GM23338 (cell line): Measurements from ENCODE around the gene SPANXD. TPM values are rescaled to one million over a fixed set of nuclear protein-coding genes. Genes with fewer than 3 reads are reported as not detected.
A peak's percentile ranks its signal among the peaks of the same experiment; 100 is the strongest.

Source experiments
- ATAC-seq: fragments of 200-7000 bp; cut with Tn5 transposase; 3 replicates; pipeline ENCODE4 v1.9.1; 2020
- DNase-seq: peaks from one replicate; pipeline ENCODE4 v3.0.0-alpha.2; 2015; ENCODE audit warnings: low spot score
- H2AFZ ChIP-seq: fragments of 200-600 bp; sonication (generic); 2 replicates; pipeline ENCODE4 v1.8.0; 2016; ENCODE audit warnings: antibody characterized with exemption, mild to moderate bottlenecking, moderate library complexity
- H3F3A ChIP-seq: fragments of 200-600 bp; sonication (generic); replicated peaks from 2 replicates; pipeline ENCODE4 v1.8.0; 2017; ENCODE audit warnings: antibody characterized with exemption, mixed run types, low read depth
- H3K27ac ChIP-seq: fragments of 200-600 bp; sonication (generic); 2 replicates; pipeline ENCODE4 v1.6.1; 2016; ENCODE audit warnings: low read depth
- H3K27me3 ChIP-seq: fragments of 200-600 bp; sonication (generic); 2 replicates; pipeline ENCODE4 v1.8.0; 2016; ENCODE audit warnings: mild to moderate bottlenecking, mixed run types, moderate library complexity; ENCODE audit not compliant: insufficient read depth
- H3K36me3 ChIP-seq: fragments of 200-600 bp; sonication (generic); 2 replicates; pipeline ENCODE4 v1.8.0; 2016; ENCODE audit warnings: mild to moderate bottlenecking; ENCODE audit not compliant: insufficient read depth
- H3K4me1 ChIP-seq: fragments of 200-600 bp; sonication (generic); 2 replicates; pipeline ENCODE4 v1.8.0; 2016; ENCODE audit warnings: mild to moderate bottlenecking, moderate library complexity; ENCODE audit not compliant: insufficient read depth
- H3K4me2 ChIP-seq: fragments of 200-600 bp; sonication (generic); 2 replicates; pipeline ENCODE4 v1.7.1; 2017; ENCODE audit warnings: mixed run types
- H3K4me3 ChIP-seq: fragments of 200-600 bp; sonication (generic); 2 replicates; pipeline ENCODE4 v1.6.1; 2016; ENCODE audit warnings: mixed run types
- H3K79me2 ChIP-seq: fragments of 200-600 bp; sonication (generic); replicated peaks from 2 replicates; pipeline ENCODE4 v1.8.0; 2017; ENCODE audit warnings: mild to moderate bottlenecking; ENCODE audit not compliant: insufficient read depth
- H3K9me2 ChIP-seq: fragments of 200-600 bp; sonication (generic); 2 replicates; pipeline ENCODE4 v1.8.0; 2017; ENCODE audit not compliant: insufficient read depth
- H4K20me1 ChIP-seq: fragments of 200-600 bp; sonication (generic); replicated peaks from 2 replicates; pipeline ENCODE4 v1.8.0; 2017; ENCODE audit warnings: mild to moderate bottlenecking; ENCODE audit not compliant: insufficient read depth
- H3K27ac Mint-ChIP-seq: 2 replicates; pipeline ENCODE4 v1.8.0; 2020; ENCODE audit warnings: inconsistent platforms, mild to moderate bottlenecking, moderate library complexity, mixed read lengths
- H3K27me3 Mint-ChIP-seq: 3 replicates; pipeline ENCODE4 v1.8.0; 2022; ENCODE audit warnings: low read depth, mild to moderate bottlenecking, moderate library complexity, mixed read lengths, inconsistent platforms; ENCODE audit not compliant: insufficient read depth, poor library complexity
- H3K36me3 Mint-ChIP-seq: 3 replicates; pipeline ENCODE4 v1.8.0; 2021; ENCODE audit warnings: low read depth, mild to moderate bottlenecking, inconsistent platforms, moderate library complexity, mixed read lengths
- H3K4me1 Mint-ChIP-seq: 3 replicates; pipeline ENCODE4 v1.8.0; 2020; ENCODE audit warnings: mild to moderate bottlenecking, inconsistent platforms, mixed read lengths
- H3K4me3 Mint-ChIP-seq: 3 replicates; pipeline ENCODE4 v1.8.0; 2021; ENCODE audit warnings: moderate library complexity, mild to moderate bottlenecking, inconsistent platforms, mixed read lengths
- H3K9me3 Mint-ChIP-seq: 3 replicates; pipeline ENCODE4 v1.8.0; 2020; ENCODE audit warnings: moderate library complexity, mild to moderate bottlenecking, inconsistent platforms, mixed read lengths
- CREB1 ChIP-seq: fragments of 250-450 bp; sonication (Bioruptor Pico); IDR thresholded peaks from 2 replicates; pipeline ENCODE4 v1.5.0; 2020; ENCODE audit warnings: low read depth, mild to moderate bottlenecking, moderate library complexity
- ETS1 ChIP-seq: IDR thresholded peaks from 2 replicates; pipeline ENCODE4 v1.6.1; 2016; ENCODE audit warnings: antibody characterized with exemption
- EZH2 ChIP-seq: fragments of 200-600 bp; sonication (generic); IDR thresholded peaks from one replicate; pipeline ENCODE4 v1.8.0; 2017; ENCODE audit warnings: antibody characterized with exemption, mild to moderate bottlenecking, low read depth; ENCODE audit not compliant: unreplicated experiment
- EZH2phosphoT487 ChIP-seq: fragments of 200-600 bp; sonication (generic); IDR thresholded peaks from one replicate; pipeline ENCODE4 v1.8.1; 2018; ENCODE audit warnings: antibody characterized with exemption; ENCODE audit not compliant: unreplicated experiment
- JUNB ChIP-seq: IDR thresholded peaks from one replicate; pipeline ENCODE4 v1.6.1; 2016; ENCODE audit warnings: antibody characterized with exemption; ENCODE audit not compliant: unreplicated experiment
- NANOG ChIP-seq: IDR thresholded peaks from 2 replicates; pipeline ENCODE4 v1.6.1; 2016; ENCODE audit warnings: antibody characterized with exemption, borderline replicate concordance
- POLR2AphosphoS5 ChIP-seq: IDR thresholded peaks from 2 replicates; pipeline ENCODE4 v1.6.1; 2016; ENCODE audit warnings: antibody characterized with exemption, low read depth
- STAT1 ChIP-seq: IDR thresholded peaks from one replicate; pipeline ENCODE4 v1.6.1; 2016; ENCODE audit warnings: antibody characterized with exemption; ENCODE audit not compliant: unreplicated experiment
- ZNF114 ChIP-seq: fragments of 250-450 bp; sonication (Bioruptor Pico); IDR thresholded peaks from 2 replicates; pipeline ENCODE4 v1.5.0; 2020; ENCODE audit warnings: mild to moderate bottlenecking, moderate library complexity
- ZNF331 ChIP-seq: fragments of 250-450 bp; sonication (Bioruptor Pico); IDR thresholded peaks from 2 replicates; pipeline ENCODE4 v1.5.0; 2020; ENCODE audit warnings: low read depth, mild to moderate bottlenecking, moderate library complexity
- polyA plus RNA-seq: library from polyadenylated mRNA; unstranded; fragments of >200 nt; fragmentation: Nextera tagmentation; extraction: Ambion mirVana; gene quantifications from 2 replicates; pipeline ENCODE4 v1.2.1, GENCODE V29; 2016
- total RNA-seq: library from RNA; depleted of rRNA; stranded (reverse); fragments of >200 nt; shearing (Covaris generic); gene quantifications from 2 replicates; pipeline ENCODE4 v1.2.3, GENCODE V29; 2014
- TF ChIP-seq, protein P1 (sequence below): fragments of 250-450 bp; sonication (Bioruptor Pico); IDR thresholded peaks from 2 replicates; pipeline ENCODE4 v1.5.0; 2020; ENCODE audit warnings: mild to moderate bottlenecking, moderate library complexity
- TF ChIP-seq, protein P2 (sequence below), 2 experiments: fragments of 200-600 bp in 1 of 2; sonication (generic) in 1 of 2; conservative IDR thresholded peaks; 2 replicates each; pipeline versions ENCODE4 v1.5.1 to v1.6.1; 2016 to 2017; ENCODE audit warnings: antibody characterized with exemption in 2 of 2, low read depth in 2 of 2, mild to moderate bottlenecking in 2 of 2, moderate library complexity in 1 of 2

Gene SPANXD
- total and polyA plus RNA-seq, 2 experiments from 2014 or later = not detected

GRCh38 chrX:141714680-141715079 is 16.1 kb upstream of the SPANXD start:
- Histone ChIP-seq H2AFZ (no peak overlapping the region), H3K27ac (no peak overlapping the region), H3F3A (no peaks in the 10 kb centered on the region), H4K20me1 (no peaks in the 10 kb centered on the region), H3K4me3 (no peak overlapping the region), H3K9me2 (no peaks in the 10 kb centered on the region), H3K4me1 (no peaks in the 10 kb centered on the region), H3K27me3 (no peaks in the 10 kb centered on the region), H3K36me3 (no peaks in the 10 kb centered on the region), H3K4me2 (no peak overlapping the region), H3K79me2 (no peaks in the 10 kb centered on the region)
- Mint-ChIP-seq H3K27ac (no peak overlapping the region), H3K36me3 (no peaks in the 10 kb centered on the region), H3K27me3 (peaks cover 1% of the 10 kb centered on the region), H3K4me1 (no peaks in the 10 kb centered on the region), H3K9me3 (no peaks in the 10 kb centered on the region; the same call in 2 of the 3 replicates), H3K4me3 (no peak overlapping the region)
- DNase-seq (no peak), ATAC-seq (no peak)
- no peak for TF ChIP-seq POLR2AphosphoS5
- TF ChIP-seq, protein P1, sequence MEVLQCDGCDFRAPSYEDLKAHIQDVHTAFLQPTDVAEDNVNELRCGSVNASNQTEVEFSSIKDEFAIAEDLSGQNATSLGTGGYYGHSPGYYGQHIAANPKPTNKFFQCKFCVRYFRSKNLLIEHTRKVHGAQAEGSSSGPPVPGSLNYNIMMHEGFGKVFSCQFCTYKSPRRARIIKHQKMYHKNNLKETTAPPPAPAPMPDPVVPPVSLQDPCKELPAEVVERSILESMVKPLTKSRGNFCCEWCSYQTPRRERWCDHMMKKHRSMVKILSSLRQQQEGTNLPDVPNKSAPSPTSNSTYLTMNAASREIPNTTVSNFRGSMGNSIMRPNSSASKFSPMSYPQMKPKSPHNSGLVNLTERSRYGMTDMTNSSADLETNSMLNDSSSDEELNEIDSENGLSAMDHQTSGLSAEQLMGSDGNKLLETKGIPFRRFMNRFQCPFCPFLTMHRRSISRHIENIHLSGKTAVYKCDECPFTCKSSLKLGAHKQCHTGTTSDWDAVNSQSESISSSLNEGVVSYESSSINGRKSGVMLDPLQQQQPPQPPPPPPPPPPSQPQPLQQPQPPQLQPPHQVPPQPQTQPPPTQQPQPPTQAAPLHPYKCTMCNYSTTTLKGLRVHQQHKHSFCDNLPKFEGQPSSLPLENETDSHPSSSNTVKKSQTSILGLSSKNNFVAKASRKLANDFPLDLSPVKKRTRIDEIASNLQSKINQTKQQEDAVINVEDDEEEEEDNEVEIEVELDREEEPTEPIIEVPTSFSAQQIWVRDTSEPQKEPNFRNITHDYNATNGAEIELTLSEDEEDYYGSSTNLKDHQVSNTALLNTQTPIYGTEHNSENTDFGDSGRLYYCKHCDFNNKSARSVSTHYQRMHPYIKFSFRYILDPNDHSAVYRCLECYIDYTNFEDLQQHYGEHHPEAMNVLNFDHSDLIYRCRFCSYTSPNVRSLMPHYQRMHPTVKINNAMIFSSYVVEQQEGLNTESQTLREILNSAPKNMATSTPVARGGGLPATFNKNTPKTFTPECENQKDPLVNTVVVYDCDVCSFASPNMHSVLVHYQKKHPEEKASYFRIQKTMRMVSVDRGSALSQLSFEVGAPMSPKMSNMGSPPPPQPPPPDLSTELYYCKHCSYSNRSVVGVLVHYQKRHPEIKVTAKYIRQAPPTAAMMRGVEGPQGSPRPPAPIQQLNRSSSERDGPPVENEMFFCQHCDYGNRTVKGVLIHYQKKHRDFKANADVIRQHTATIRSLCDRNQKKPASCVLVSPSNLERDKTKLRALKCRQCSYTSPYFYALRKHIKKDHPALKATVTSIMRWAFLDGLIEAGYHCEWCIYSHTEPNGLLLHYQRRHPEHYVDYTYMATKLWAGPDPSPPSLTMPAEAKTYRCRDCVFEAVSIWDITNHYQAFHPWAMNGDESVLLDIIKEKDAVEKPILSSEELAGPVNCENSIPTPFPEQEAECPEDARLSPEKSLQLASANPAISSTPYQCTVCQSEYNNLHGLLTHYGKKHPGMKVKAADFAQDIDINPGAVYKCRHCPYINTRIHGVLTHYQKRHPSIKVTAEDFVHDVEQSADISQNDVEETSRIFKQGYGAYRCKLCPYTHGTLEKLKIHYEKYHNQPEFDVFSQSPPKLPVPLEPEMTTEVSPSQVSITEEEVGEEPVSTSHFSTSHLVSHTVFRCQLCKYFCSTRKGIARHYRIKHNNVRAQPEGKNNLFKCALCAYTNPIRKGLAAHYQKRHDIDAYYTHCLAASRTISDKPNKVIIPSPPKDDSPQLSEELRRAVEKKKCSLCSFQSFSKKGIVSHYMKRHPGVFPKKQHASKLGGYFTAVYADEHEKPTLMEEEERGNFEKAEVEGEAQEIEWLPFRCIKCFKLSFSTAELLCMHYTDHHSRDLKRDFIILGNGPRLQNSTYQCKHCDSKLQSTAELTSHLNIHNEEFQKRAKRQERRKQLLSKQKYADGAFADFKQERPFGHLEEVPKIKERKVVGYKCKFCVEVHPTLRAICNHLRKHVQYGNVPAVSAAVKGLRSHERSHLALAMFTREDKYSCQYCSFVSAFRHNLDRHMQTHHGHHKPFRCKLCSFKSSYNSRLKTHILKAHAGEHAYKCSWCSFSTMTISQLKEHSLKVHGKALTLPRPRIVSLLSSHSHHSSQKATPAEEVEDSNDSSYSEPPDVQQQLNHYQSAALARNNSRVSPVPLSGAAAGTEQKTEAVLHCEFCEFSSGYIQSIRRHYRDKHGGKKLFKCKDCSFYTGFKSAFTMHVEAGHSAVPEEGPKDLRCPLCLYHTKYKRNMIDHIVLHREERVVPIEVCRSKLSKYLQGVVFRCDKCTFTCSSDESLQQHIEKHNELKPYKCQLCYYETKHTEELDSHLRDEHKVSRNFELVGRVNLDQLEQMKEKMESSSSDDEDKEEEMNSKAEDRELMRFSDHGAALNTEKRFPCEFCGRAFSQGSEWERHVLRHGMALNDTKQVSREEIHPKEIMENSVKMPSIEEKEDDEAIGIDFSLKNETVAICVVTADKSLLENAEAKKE (CRISPR knock-in tag) = no peak
- no peak for TF ChIP-seq STAT1

DNA sequence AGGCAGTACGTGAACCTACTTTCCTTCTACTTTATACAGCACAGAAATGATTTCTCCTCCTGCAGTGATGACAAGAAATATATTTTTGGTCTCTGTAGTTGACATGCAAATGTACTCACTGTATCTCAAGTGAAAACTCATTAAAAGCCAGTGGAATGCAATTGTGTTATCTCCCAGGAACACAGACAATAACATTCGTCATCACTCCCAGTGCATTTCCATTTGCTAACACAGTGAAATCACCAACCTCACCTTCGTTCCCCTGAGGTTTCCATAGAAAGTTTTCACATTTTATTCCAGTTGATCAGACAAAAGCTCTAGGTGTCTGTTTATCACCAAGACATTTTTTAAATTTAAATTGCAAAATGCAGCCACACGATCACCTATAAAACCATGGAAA is 2.5 kb upstream of the SPANXD start:
- Histone ChIP-seq H3K9me2 (no peaks in the 10 kb centered on the region), H3K27ac (no peak overlapping the region), H3K4me1 (no peaks in the 10 kb centered on the region), H3K4me2 (no peak overlapping the region), H3K27me3 (no peaks in the 10 kb centered on the region), H3K36me3 (no peaks in the 10 kb centered on the region), H4K20me1 (no peaks in the 10 kb centered on the region), H3K79me2 (no peaks in the 10 kb centered on the region), H2AFZ (no peak overlapping the region), H3K4me3 (no peak overlapping the region), H3F3A (no peaks in the 10 kb centered on the region)
- Mint-ChIP-seq H3K36me3 (no peaks in the 10 kb centered on the region), H3K9me3 (no peaks in the 10 kb centered on the region; the same call in 2 of the 3 replicates), H3K27me3 (no peaks in the 10 kb centered on the region), H3K4me1 (no peaks in the 10 kb centered on the region), H3K4me3 (no peak overlapping the region), H3K27ac (peak overlapping the region; percentile 12; the same call in 1 of the 2 replicates)
- DNase-seq = peak; percentile 0
- no peak for ATAC-seq
- no peak for TF ChIP-seq EZH2
- TF ChIP-seq, protein P2, sequence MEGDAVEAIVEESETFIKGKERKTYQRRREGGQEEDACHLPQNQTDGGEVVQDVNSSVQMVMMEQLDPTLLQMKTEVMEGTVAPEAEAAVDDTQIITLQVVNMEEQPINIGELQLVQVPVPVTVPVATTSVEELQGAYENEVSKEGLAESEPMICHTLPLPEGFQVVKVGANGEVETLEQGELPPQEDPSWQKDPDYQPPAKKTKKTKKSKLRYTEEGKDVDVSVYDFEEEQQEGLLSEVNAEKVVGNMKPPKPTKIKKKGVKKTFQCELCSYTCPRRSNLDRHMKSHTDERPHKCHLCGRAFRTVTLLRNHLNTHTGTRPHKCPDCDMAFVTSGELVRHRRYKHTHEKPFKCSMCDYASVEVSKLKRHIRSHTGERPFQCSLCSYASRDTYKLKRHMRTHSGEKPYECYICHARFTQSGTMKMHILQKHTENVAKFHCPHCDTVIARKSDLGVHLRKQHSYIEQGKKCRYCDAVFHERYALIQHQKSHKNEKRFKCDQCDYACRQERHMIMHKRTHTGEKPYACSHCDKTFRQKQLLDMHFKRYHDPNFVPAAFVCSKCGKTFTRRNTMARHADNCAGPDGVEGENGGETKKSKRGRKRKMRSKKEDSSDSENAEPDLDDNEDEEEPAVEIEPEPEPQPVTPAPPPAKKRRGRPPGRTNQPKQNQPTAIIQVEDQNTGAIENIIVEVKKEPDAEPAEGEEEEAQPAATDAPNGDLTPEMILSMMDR (conservative IDR thresholded peaks at IDR 0.05; ENCODE audit: low read depth in 2 of 2) = no peak
- no peak for TF ChIP-seq EZH2phosphoT487
- no peak for TF ChIP-seq STAT1
- TF ChIP-seq ZNF114 (CRISPR knock-in tag) = no peak
- TF ChIP-seq ETS1 = no peak
- TF ChIP-seq NANOG = no peak
- TF ChIP-seq ZNF331 = no peak
- no peak for TF ChIP-seq CREB1 (CRISPR knock-in tag)
- no peak for TF ChIP-seq JUNB
